K562 (cell line): ENCODE data around the gene SLC29A3. TPM values are rescaled to one million over a fixed set of nuclear protein-coding genes. Genes with fewer than 3 reads are reported as not detected.

Experiments used
- ATF3 ChIP-seq, 2 experiments: fragments of 450-650 bp in 1 of 2; sonication (generic) in 1 of 2; formaldehyde crosslinking in 1 of 2; IDR thresholded peaks in 1 of 2; conservative IDR thresholded peaks in 1 of 2; 2 replicates each; pipeline versions ENCODE4 v1.6.1 to v1.8.1; 2016 to 2023; ENCODE audit warnings: mild to moderate bottlenecking in 2 of 2, moderate library complexity in 2 of 2, inconsistent platforms in 1 of 2, missing genetic modification reagents in 1 of 2
- CBFA2T3 ChIP-seq: fragments of 450-650 bp; IDR thresholded peaks from 2 replicates; pipeline ENCODE4 v1.6.1; 2017
- CTCF ChIP-seq, 3 experiments: IDR thresholded peaks in 2 of 3; conservative IDR thresholded peaks in 1 of 3; 2 replicates each; pipeline ENCODE4 v1.5.1; 2011 to 2012; ENCODE audit warnings: low read length in 3 of 3, mild to moderate bottlenecking in 3 of 3, control low read depth in 2 of 3, improper control_type of control experiment in 1 of 3, inconsistent platforms in 1 of 3, low read depth in 1 of 3, mixed read lengths in 1 of 3, moderate library complexity in 1 of 3; ENCODE audit not compliant: insufficient read depth in 2 of 3
- GABPB2 ChIP-seq: fragments of 250-450 bp; sonication (Bioruptor Pico); conservative IDR thresholded peaks from 2 replicates; pipeline ENCODE4 v1.5.1; 2021; ENCODE audit warnings: mild to moderate bottlenecking
- HDAC2 ChIP-seq: fragments of 450-650 bp; IDR thresholded peaks from 2 replicates; pipeline ENCODE4 v1.6.1; 2016; ENCODE audit warnings: mild to moderate bottlenecking
- HNRNPH1 ChIP-seq: fragments of 200-400 bp; formaldehyde crosslinking; optimal IDR thresholded peaks from 2 replicates; pipeline ENCODE3; 2017; ENCODE audit warnings: low read depth, mild to moderate bottlenecking, low read length, moderate library complexity
- HNRNPK ChIP-seq: fragments of 200-400 bp; formaldehyde crosslinking; IDR thresholded peaks from one replicate; pipeline ENCODE4 v1.6.1; 2018; ENCODE audit warnings: mild to moderate bottlenecking, low read depth, low read length; ENCODE audit not compliant: poor library complexity, severe bottlenecking
- L3MBTL2 ChIP-seq: fragments of 450-650 bp; IDR thresholded peaks from 2 replicates; pipeline ENCODE4 v1.6.1; 2016; ENCODE audit warnings: mild to moderate bottlenecking, moderate library complexity
- NFE2L1 ChIP-seq: fragments of 450-650 bp; IDR thresholded peaks from 2 replicates; pipeline ENCODE4 v1.6.1; 2016; ENCODE audit warnings: missing genetic modification characterization, low read depth, mild to moderate bottlenecking, missing compliant biosample characterization, moderate library complexity, borderline replicate concordance
- NR2C2 ChIP-seq, 2 experiments: fragments of 200-800 bp in 1 of 2; sonication (Bioruptor generic) in 1 of 2; sonication (generic) in 1 of 2; formaldehyde crosslinking in 1 of 2; IDR thresholded peaks; 2 replicates each; pipeline versions ENCODE4 v1.6.1 to v1.8.0; 2016 to 2022; ENCODE audit warnings: mild to moderate bottlenecking in 1 of 2, missing compliant biosample characterization in 1 of 2, missing genetic modification characterization in 1 of 2, missing genetic modification reagents in 1 of 2
- OTX1 ChIP-seq: fragments of 450-650 bp; formaldehyde crosslinking; IDR thresholded peaks from 2 replicates; pipeline ENCODE4 v1.4.0; 2022; ENCODE audit warnings: mild to moderate bottlenecking
- RCOR1 ChIP-seq, 2 experiments: IDR thresholded peaks; 2 replicates each; pipeline ENCODE4 v1.6.1; 2012; ENCODE audit warnings: low read depth in 2 of 2, low read length in 2 of 2, borderline replicate concordance in 1 of 2, improper control_type of control experiment in 1 of 2
- SMAD3 ChIP-seq: fragments of 450-650 bp; formaldehyde crosslinking; conservative IDR thresholded peaks from 2 replicates; pipeline ENCODE4 v1.4.0; 2020; ENCODE audit warnings: mild to moderate bottlenecking
- SNIP1 ChIP-seq: fragments of 450-650 bp; IDR thresholded peaks from 2 replicates; pipeline ENCODE4 v1.7.1; 2017; ENCODE audit warnings: low read depth, mild to moderate bottlenecking
- TBL1XR1 ChIP-seq, 2 experiments: IDR thresholded peaks; 2 replicates each; pipeline ENCODE4 v1.6.1; 2012; ENCODE audit warnings: improper control_type of control experiment in 2 of 2, low read length in 2 of 2, mild to moderate bottlenecking in 1 of 2
- TCFL5 ChIP-seq: fragments of 250-450 bp; sonication (Bioruptor Pico); conservative IDR thresholded peaks from 2 replicates; pipeline ENCODE4 v1.6.1; 2021; ENCODE audit warnings: mild to moderate bottlenecking, moderate library complexity, matching md5 sums
- TRIM25 ChIP-seq: fragments of 450-650 bp; IDR thresholded peaks from 2 replicates; pipeline ENCODE4 v1.7.0; 2016; ENCODE audit warnings: borderline replicate concordance
- ZNF143 ChIP-seq: sonication (generic); formaldehyde crosslinking; IDR thresholded peaks from 2 replicates; pipeline ENCODE4 v1.9.0; 2022; ENCODE audit warnings: mild to moderate bottlenecking, missing genetic modification reagents
- ZNF224 ChIP-seq: sonication (generic); formaldehyde crosslinking; IDR thresholded peaks from 2 replicates; pipeline ENCODE4 v1.8.0; 2022; ENCODE audit warnings: mild to moderate bottlenecking, missing genetic modification reagents
- ZNF444 ChIP-seq: fragments of 250-450 bp; sonication (Bioruptor Pico); IDR thresholded peaks from 2 replicates; pipeline ENCODE4 v1.4.0; 2020; ENCODE audit warnings: mild to moderate bottlenecking, moderate library complexity
- ZNF586 ChIP-seq: fragments of 450-650 bp; formaldehyde crosslinking; conservative IDR thresholded peaks from 2 replicates; pipeline ENCODE4 v1.4.0; 2020; ENCODE audit warnings: mild to moderate bottlenecking, moderate library complexity
- polyA plus RNA-seq, 8 experiments: library from polyadenylated mRNA; depleted of rRNA in 4 of 8; stranded (reverse) in 5 of 8; unstranded in 3 of 8; fragments of >200 nt; fragmentation: Nextera tagmentation in 2 of 8; fragmentation: Illumina TruSeq in 1 of 8; extraction: Ambion mirVana in 2 of 8; extraction: Trizol in 1 of 8; gene quantifications; 2 replicates each; pipeline versions ENCODE4 v1.2.1 to v1.2.3, GENCODE V29; 2011 to 2014; ENCODE audit warnings: inconsistent platforms in 1 of 8, missing spikeins in 1 of 8
- total RNA-seq, 7 experiments: library from RNA; depleted of rRNA in 6 of 7; stranded (reverse); fragments of >200 nt in 6 of 7; fragmentation: Illumina TruSeq in 2 of 7; extraction: Trizol in 2 of 7; gene quantifications; 2 replicates each; pipeline versions ENCODE4 v1.2.1 to v1.2.3, GENCODE V29; 2011 to 2021; ENCODE audit warnings: low replicate concordance in 1 of 7
- TF ChIP-seq, protein P1 (sequence below): sonication (generic); formaldehyde crosslinking; IDR thresholded peaks from 2 replicates; pipeline ENCODE4 v1.8.0; 2023; ENCODE audit warnings: mild to moderate bottlenecking, missing genetic modification reagents

The SLC29A3 gene
- total and polyA plus RNA-seq, 9 of the 15 experiments (the other 6 are each of a cell fraction or from before 2014, with no cell fraction given): 2.1 to 10.7 (median 4.6) TPM

DNA sequence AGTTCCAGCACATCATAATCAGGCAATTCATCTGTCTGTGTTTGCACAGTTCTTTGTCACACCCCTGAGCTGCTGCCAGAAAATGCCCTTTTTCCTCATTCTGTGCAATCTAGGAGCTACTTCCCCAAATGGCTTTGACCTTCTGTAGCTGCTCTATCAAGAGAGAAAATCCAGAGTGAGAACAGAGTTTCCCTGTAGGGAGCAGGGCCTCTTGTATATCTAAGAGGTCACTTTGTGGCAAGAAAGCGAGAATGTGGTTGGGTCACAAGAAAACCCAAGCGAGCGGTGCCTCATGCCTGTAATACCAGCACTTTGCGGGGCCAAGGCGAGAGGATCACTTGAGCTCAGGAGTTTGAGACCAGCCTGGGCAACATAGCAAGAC is 24.3 kb downstream of the SLC29A3 start (continued):
- TF ChIP-seq HNRNPK (no peak), RCOR1 (IDR thresholded peaks at IDR 0.05; ENCODE audit: borderline replicate concordance in 1 of 2, low read depth in 2 of 2, low read length in 2 of 2) (peak; percentile 62 to 82; a peak in 3 of 4 replicates), NFE2L1 (no peak), SMAD3 (no peak), ZNF224 (CRISPR knock-in tag) (no peak), TBL1XR1 (IDR thresholded peaks at IDR 0.05; ENCODE audit: low read length in 2 of 2) (no peak), OTX1 (CRISPR knock-in tag) (no peak), ZNF143 (CRISPR knock-in tag) (no peak), CTCF (IDR thresholded peaks at IDR 0.05 in 2 of 3, conservative IDR thresholded peaks at IDR 0.05 in 1 of 3; ENCODE audit: insufficient read depth in 2 of 3, low read depth in 1 of 3, low read length in 3 of 3) (no peak), L3MBTL2 (no peak), ZNF444 (CRISPR knock-in tag) (no peak), TCFL5 (CRISPR knock-in tag) (no peak), ZNF586 (CRISPR knock-in tag) (no peak), GABPB2 (CRISPR knock-in tag) (no peak), HNRNPH1 (no peak), NR2C2 (CRISPR knock-in tag; IDR thresholded peaks at IDR 0.05) (no peak), NR2C2 (tag; IDR thresholded peaks at IDR 0.05) (peak; percentile 44; the same call in 1 of the 2 replicates), TRIM25 (no peak), SNIP1 (no peak), HDAC2 (no peak), ATF3 (IDR thresholded peaks at IDR 0.05) (no peak; the same call in 1 of the 2 replicates), ATF3 (CRISPR knock-in tag; conservative IDR thresholded peaks at IDR 0.05) (no peak), CBFA2T3 (peak; percentile 82)
- TF ChIP-seq, protein P1, sequence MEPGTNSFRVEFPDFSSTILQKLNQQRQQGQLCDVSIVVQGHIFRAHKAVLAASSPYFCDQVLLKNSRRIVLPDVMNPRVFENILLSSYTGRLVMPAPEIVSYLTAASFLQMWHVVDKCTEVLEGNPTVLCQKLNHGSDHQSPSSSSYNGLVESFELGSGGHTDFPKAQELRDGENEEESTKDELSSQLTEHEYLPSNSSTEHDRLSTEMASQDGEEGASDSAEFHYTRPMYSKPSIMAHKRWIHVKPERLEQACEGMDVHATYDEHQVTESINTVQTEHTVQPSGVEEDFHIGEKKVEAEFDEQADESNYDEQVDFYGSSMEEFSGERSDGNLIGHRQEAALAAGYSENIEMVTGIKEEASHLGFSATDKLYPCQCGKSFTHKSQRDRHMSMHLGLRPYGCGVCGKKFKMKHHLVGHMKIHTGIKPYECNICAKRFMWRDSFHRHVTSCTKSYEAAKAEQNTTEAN (CRISPR knock-in tag): peak; percentile 36; the same call in 1 of the 2 replicates
